HCT116 (cell line): Measurements from ENCODE around the gene CACNA2D3. TPM values are rescaled to one million over a fixed set of nuclear protein-coding genes. Genes with fewer than 3 reads are reported as not detected.

ENCODE experiments used
- ATAC-seq: fragments of 200-7000 bp; cut with Tn5 transposase; 2 replicates; pipeline ENCODE4 v1.9.1; 2020; ENCODE audit warnings: mild to moderate bottlenecking, moderate library complexity
- BruUV-seq: library from RNA; stranded (reverse); fragments of 400-500 nt; replicated peaks from 2 replicates; lab custom pipeline; 2021; lab: Mats Ljungman, UMichigan
- CTCF ChIA-PET: fragments of 300-600 bp; sonication (Branson Sonifier 250); formaldehyde crosslinking; loops from one replicate; lab custom pipeline; 2021; ENCODE audit warnings: antibody characterized with exemption; lab: Charles Lee
- POLR2A ChIA-PET: fragments of 300-600, 350-600 bp; sonication (Branson Sonifier 250); formaldehyde crosslinking; loops from one replicate; lab custom pipeline; 2021; ENCODE audit warnings: antibody characterized with exemption; lab: Charles Lee
- RAD21 ChIA-PET, 2 experiments: fragments of 300-600 bp; sonication (Branson Sonifier 250); formaldehyde crosslinking; loops; one replicate each; lab custom pipeline; 2023; ENCODE audit warnings: low total read pairs in 2 of 2; ENCODE audit not compliant: uncharacterized antibody in 2 of 2, unreplicated experiment in 2 of 2, low non-redundant PET in 1 of 2; lab: Charles Lee
- DNase-seq: peaks from one replicate; pipeline ENCODE4 v3.0.0-alpha.2; 2010; ENCODE audit warnings: low read depth, low spot score
- H2AFZ ChIP-seq: fragments of 200-600 bp; shearing (Covaris generic), sonication (generic); 2 replicates; pipeline ENCODE4 v1.6.1; 2017; ENCODE audit warnings: low read depth, mixed run types, mixed read lengths, antibody characterized with exemption, low read length; ENCODE audit not compliant: poor library complexity, severe bottlenecking
- H3K27ac ChIP-seq: 2 replicates; pipeline ENCODE4 v1.5.1; 2012; ENCODE audit warnings: low read depth, low read length
- H3K27me3 ChIP-seq: fragments of 200-600 bp; sonication (generic); 2 replicates; pipeline ENCODE4 v1.6.1; 2016; ENCODE audit warnings: mixed run types, low read length, mixed read lengths; ENCODE audit not compliant: insufficient read depth
- H3K36me3 ChIP-seq, 2 experiments: fragments of 200-500 bp in 1 of 2; fragments of 200-600 bp in 1 of 2; sonication (Bioruptor generic) in 1 of 2; sonication (generic) in 1 of 2; 2 replicates each; pipeline versions ENCODE4 v1.5.1 to v1.6.1; 2014 to 2016; ENCODE audit warnings: low read length in 2 of 2, inconsistent platforms in 1 of 2, mixed read lengths in 1 of 2, mixed run types in 1 of 2; ENCODE audit not compliant: insufficient read depth in 2 of 2, control insufficient read depth in 1 of 2
- H3K4me1 ChIP-seq, 2 experiments: fragments of 200-600 bp in 1 of 2; sonication (generic) in 1 of 2; 2 replicates each; pipeline versions ENCODE4 v1.5.1 to v1.6.1; 2012 to 2017; ENCODE audit warnings: low read length in 2 of 2, inconsistent platforms in 1 of 2, mild to moderate bottlenecking in 1 of 2, mixed read lengths in 1 of 2, mixed run types in 1 of 2, moderate library complexity in 1 of 2; ENCODE audit not compliant: insufficient read depth in 2 of 2, control insufficient read depth in 1 of 2
- H3K4me2 ChIP-seq: fragments of 200-600 bp; sonication (generic); 2 replicates; pipeline ENCODE4 v1.6.1; 2017; ENCODE audit warnings: mixed run types, low read length, mixed read lengths
- H3K4me3 ChIP-seq, 2 experiments: fragments of 200-600 bp in 1 of 2; sonication (generic) in 1 of 2; replicated peaks in 1 of 2; 2 replicates each; pipeline ENCODE4 v1.5.1; 2011 to 2016; ENCODE audit warnings: low read length in 2 of 2, control low read depth in 1 of 2, low read depth in 1 of 2, mild to moderate bottlenecking in 1 of 2, mixed read lengths in 1 of 2, mixed run types in 1 of 2
- H3K79me2 ChIP-seq: fragments of 200-600 bp; sonication (generic); 2 replicates; pipeline ENCODE4 v1.6.1; 2017; ENCODE audit warnings: mild to moderate bottlenecking, mixed run types, low read length, moderate library complexity, mixed read lengths; ENCODE audit not compliant: insufficient read depth
- H3K9ac ChIP-seq: fragments of 200-600 bp; sonication (generic); 2 replicates; pipeline ENCODE4 v1.6.1; 2016; ENCODE audit warnings: low read length, mixed read lengths
- H3K9me2 ChIP-seq: fragments of 200-600 bp; sonication (generic), shearing (Covaris generic); 2 replicates; pipeline ENCODE4 v1.6.1; 2017; ENCODE audit warnings: mixed run types, mild to moderate bottlenecking, moderate library complexity; ENCODE audit not compliant: insufficient read depth
- H3K9me3 ChIP-seq, 2 experiments: fragments of 200-500 bp in 1 of 2; fragments of 200-600 bp in 1 of 2; sonication (Bioruptor generic) in 1 of 2; sonication (generic) in 1 of 2; 2 replicates each; pipeline ENCODE4 v1.6.1; 2014 to 2017; ENCODE audit warnings: low read length in 2 of 2, mixed read lengths in 2 of 2, inconsistent platforms in 1 of 2, low read depth in 1 of 2, mild to moderate bottlenecking in 1 of 2, mixed run types in 1 of 2, moderate library complexity in 1 of 2; ENCODE audit not compliant: control insufficient read depth in 1 of 2, insufficient read depth in 1 of 2
- H4K20me1 ChIP-seq: fragments of 200-600 bp; sonication (generic), shearing (Covaris generic); 2 replicates; pipeline ENCODE4 v1.6.1; 2017; ENCODE audit warnings: mixed run types, mild to moderate bottlenecking, moderate library complexity; ENCODE audit not compliant: insufficient read depth
- CBX3 ChIP-seq: IDR thresholded peaks from 2 replicates; pipeline ENCODE4 v1.6.1; 2012; ENCODE audit warnings: low read depth
- CTCF ChIP-seq, 3 experiments: fragments of 200-600 bp in 1 of 3; sonication (generic) in 1 of 3; IDR thresholded peaks in 2 of 3; conservative IDR thresholded peaks in 1 of 3; 2 replicates each; pipeline ENCODE4 v1.5.1; 2012 to 2017; ENCODE audit warnings: low read depth in 2 of 3, low read length in 2 of 3, antibody characterized with exemption in 1 of 3, borderline replicate concordance in 1 of 3, control low read depth in 1 of 3, mild to moderate bottlenecking in 1 of 3, mixed read lengths in 1 of 3, mixed run types in 1 of 3, moderate library complexity in 1 of 3; ENCODE audit not compliant: insufficient read depth in 1 of 3
- EGR1 ChIP-seq: IDR thresholded peaks from 2 replicates; pipeline ENCODE4 v1.6.1; 2012; ENCODE audit warnings: low read depth
- ELF1 ChIP-seq: IDR thresholded peaks from 2 replicates; pipeline ENCODE4 v1.6.1; 2012; ENCODE audit warnings: low read depth, borderline replicate concordance
- EZH2phosphoT487 ChIP-seq: fragments of 200-600 bp; IDR thresholded peaks from 2 replicates; pipeline ENCODE4 v1.6.1; 2018; ENCODE audit warnings: antibody characterized with exemption, borderline replicate concordance
- FOSL1 ChIP-seq: IDR thresholded peaks from 2 replicates; pipeline ENCODE4 v1.6.1; 2012; ENCODE audit warnings: low read depth
- JUND ChIP-seq: IDR thresholded peaks from 2 replicates; pipeline ENCODE4 v1.6.1; 2012
- POLR2A ChIP-seq: IDR thresholded peaks from 2 replicates; pipeline ENCODE4 v1.7.0; 2011; ENCODE audit warnings: borderline replicate concordance; ENCODE audit not compliant: insufficient read depth, insufficient read length; ENCODE audit errors: extremely low read depth
- POLR2AphosphoS5 ChIP-seq: IDR thresholded peaks from 2 replicates; pipeline ENCODE4 v1.6.1; 2011; ENCODE audit warnings: mild to moderate bottlenecking, low read depth, low read length, moderate library complexity
- REST ChIP-seq: IDR thresholded peaks from 2 replicates; pipeline ENCODE4 v1.6.1; 2012; ENCODE audit warnings: low read depth
- SIN3A ChIP-seq: IDR thresholded peaks from 2 replicates; pipeline ENCODE4 v1.6.1; 2012; ENCODE audit warnings: low read depth
- SP1 ChIP-seq: IDR thresholded peaks from 2 replicates; pipeline ENCODE4 v1.6.1; 2012; ENCODE audit warnings: low read depth
- SRF ChIP-seq: IDR thresholded peaks from 2 replicates; pipeline ENCODE4 v1.6.1; 2012; ENCODE audit warnings: low read depth
- YY1 ChIP-seq: IDR thresholded peaks from 2 replicates; pipeline ENCODE4 v1.6.1; 2011; ENCODE audit warnings: low read length, low read depth, moderate library complexity, mild to moderate bottlenecking; ENCODE audit not compliant: insufficient replicate concordance; ENCODE audit errors: extremely low read depth
- ZNF274 ChIP-seq: fragments of 200-500 bp; sonication (Bioruptor generic); IDR thresholded peaks from 2 replicates; pipeline ENCODE4 v1.6.1; 2014; ENCODE audit warnings: mild to moderate bottlenecking, low read depth, low read length, inconsistent platforms
- intact Hi-C: fragments of 100-400 bp; cut with micrococcal nuclease; formaldehyde crosslinking; loops from 2 replicates; pipeline ENCODE4 v1.10.0; 2022
- total RNA-seq: library from RNA; stranded (reverse); gene quantifications from one replicate; pipeline ENCODE4 v1.2.1, GENCODE V29; 2021; ENCODE audit not compliant: unreplicated experiment
- TF ChIP-seq, protein P1 (sequence below): IDR thresholded peaks from 2 replicates; pipeline ENCODE4 v1.6.1; 2012

Gene CACNA2D3
- total RNA-seq, 1 experiment from 2014 or later = 0.20 TPM

GRCh38 chr3:54099381-54099780 is 23.0 kb upstream of the CACNA2D3 start:
- Histone ChIP-seq H2AFZ (no peak overlapping the region), H3K79me2 (no peaks in the 10 kb centered on the region), H3K9me2 (no peaks in the 10 kb centered on the region), H3K27ac (no peak overlapping the region), H4K20me1 (no peaks in the 10 kb centered on the region), H3K9ac (no peak overlapping the region), H3K4me2 (no peak overlapping the region), H3K4me3 (no peak overlapping the region), H3K9me3 (no peaks in the 10 kb centered on the region), H3K27me3 (no peaks in the 10 kb centered on the region), H3K4me1 (no peaks in the 10 kb centered on the region), H3K36me3 (no peaks in the 10 kb centered on the region)
- CTCF ChIA-PET = no interaction called here
- no peak for DNase-seq
- POLR2A ChIA-PET = no interaction called here
- RAD21 ChIA-PET = no interaction called here
- BruUV-seq = no TSS peak
- intact Hi-C loops = no loop called here
- ATAC-seq = no peak
- TF ChIP-seq ELF1 (no peak), POLR2AphosphoS5 (no peak), EGR1 (no peak), ZNF274 (no peak), SP1 (no peak), POLR2A (no peak), REST (no peak), FOSL1 (no peak), SIN3A (no peak), SRF (no peak), CTCF (IDR thresholded peaks at IDR 0.05 in 2 of 3, conservative IDR thresholded peaks at IDR 0.05 in 1 of 3; ENCODE audit: borderline replicate concordance in 1 of 3, insufficient read depth in 1 of 3, low read depth in 2 of 3, low read length in 2 of 3) (no peak), YY1 (no peak), EZH2phosphoT487 (no peak), CBX3 (no peak), JUND (no peak)
- TF ChIP-seq, protein P1, sequence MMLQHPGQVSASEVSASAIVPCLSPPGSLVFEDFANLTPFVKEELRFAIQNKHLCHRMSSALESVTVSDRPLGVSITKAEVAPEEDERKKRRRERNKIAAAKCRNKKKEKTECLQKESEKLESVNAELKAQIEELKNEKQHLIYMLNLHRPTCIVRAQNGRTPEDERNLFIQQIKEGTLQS = no peak
